ENCODE data around the gene ST7L.
"Not testable (repeated sequence)": the region's sequence is repeated elsewhere in the genome, so short reads cannot be mapped to it uniquely, and the experiment has no call there.

ST7L gene

DNA sequence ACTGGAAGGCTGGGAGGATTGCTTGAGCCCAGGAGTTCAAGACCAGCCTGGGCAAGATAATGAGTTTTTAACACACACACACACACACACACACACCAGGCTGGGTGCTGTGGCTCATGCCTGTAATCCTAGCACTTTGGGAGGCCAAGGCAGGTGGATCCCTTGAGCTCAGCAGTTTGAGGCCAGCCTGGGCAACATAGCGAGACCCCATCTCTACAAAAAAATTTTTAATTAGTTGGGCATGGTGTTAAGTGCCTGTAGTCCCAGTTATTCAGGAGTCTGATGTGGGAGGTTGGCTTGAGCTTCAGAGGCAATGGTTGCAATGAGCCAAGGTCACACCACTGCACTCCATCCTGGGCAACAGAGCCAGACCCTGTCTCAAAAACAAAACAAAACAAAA is 132.9 kb downstream of the ST7L start:
- DNase-seq, result not testable (repeated sequence)

DNA sequence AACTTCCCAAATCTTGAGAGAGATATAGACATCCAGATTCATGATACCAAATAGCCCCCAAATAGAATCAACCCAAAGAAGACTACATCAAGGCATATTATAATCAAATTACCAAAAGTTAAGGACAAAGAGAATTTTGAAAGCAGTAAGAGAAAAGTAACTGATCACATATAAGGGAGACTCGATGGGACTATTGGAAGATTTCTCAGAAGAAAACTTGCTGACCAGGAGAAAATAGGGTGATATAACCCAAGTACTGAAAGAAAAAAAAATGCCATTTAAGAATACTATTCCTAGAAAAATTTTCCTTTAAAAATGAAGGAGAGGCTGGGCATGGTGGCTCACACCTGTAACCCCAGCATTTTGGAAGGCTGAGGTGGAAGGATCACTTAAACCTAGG is 140.6 kb downstream of the ST7L start:
- no peak for DNase-seq

DNA sequence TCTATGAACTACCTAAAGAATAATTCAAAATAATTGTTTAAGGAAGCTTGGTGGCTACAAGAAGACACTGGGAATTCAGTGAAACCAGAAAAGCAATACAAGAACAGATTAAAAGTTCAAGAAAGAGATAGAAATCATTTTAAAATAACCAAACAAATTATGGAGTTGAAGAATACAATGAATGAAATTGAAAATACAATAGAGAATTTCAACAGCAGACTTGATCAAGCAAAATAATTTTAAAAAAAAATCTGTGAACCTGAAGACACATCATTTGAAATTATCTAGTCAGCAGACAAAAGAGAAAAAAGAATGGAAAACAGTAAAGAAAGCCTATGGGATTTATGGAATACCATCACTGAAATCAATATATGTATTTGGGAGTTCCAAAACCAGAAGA is 141.4 kb downstream of the ST7L start:
- DNase-seq, result no peak

All from suppressor macrophage (primary cell).